B cell (primary cell): ENCODE data around the gene PPT2. TPM values are rescaled to one million over a fixed set of nuclear protein-coding genes. Genes with fewer than 3 reads are reported as not detected.
A peak's percentile ranks its signal among the peaks of the same experiment; 100 is the strongest.

Experiments
- ATAC-seq: fragments of 200-7000 bp; cut with Tn5 transposase; one replicate; pipeline ENCODE4 v1.10.0; 2021; ENCODE audit warnings: low read depth, mild to moderate bottlenecking, moderate number of reproducible peaks, moderate library complexity
- CTCF ChIA-PET: fragments of 350-600 bp; sonication (Branson Sonifier 250); formaldehyde crosslinking; loops from one replicate; lab custom pipeline; 2021; ENCODE audit warnings: antibody characterized with exemption, inconsistent platforms; lab: Charles Lee
- POLR2A ChIA-PET: fragments of 350-600 bp; sonication (Branson Sonifier 250); formaldehyde crosslinking; loops from one replicate; lab custom pipeline; 2021; ENCODE audit warnings: antibody characterized with exemption; lab: Charles Lee
- DNase-seq: peaks from one replicate; pipeline ENCODE4 v3.0.0; 2013
- H2AFZ ChIP-seq: 2 replicates; pipeline ENCODE4 v1.6.1; 2012; ENCODE audit warnings: mild to moderate bottlenecking, low read depth, low read length; ENCODE audit not compliant: insufficient read depth, poor library complexity, severe bottlenecking
- H3K27ac ChIP-seq, 2 donors: 1 replicate in 1 of 2; 2 replicates in 1 of 2; pipeline ENCODE4 v1.5.1; 2012 to 2013; ENCODE audit warnings: low read length in 2 of 2, mild to moderate bottlenecking in 2 of 2, moderate library complexity in 1 of 2
- H3K27me3 ChIP-seq, 4 experiments: fragments of 200-600 bp in 1 of 4; sonication (generic) in 1 of 4; replicated peaks in 1 of 4; 1 replicate in 2 of 4; 2 replicates in 2 of 4; pipeline versions ENCODE4 v1.6.1 to v1.7.0; 2013 to 2016; ENCODE audit warnings: low read length in 3 of 4, mild to moderate bottlenecking in 2 of 4, mixed read lengths in 1 of 4, moderate library complexity in 1 of 4; ENCODE audit not compliant: insufficient read depth in 4 of 4, control insufficient read depth in 3 of 4; ENCODE audit errors: control extremely low read depth in 1 of 4
- H3K36me3 ChIP-seq, 2 experiments: replicated peaks in 1 of 2; 1 replicate in 1 of 2; 2 replicates in 1 of 2; pipeline versions ENCODE4 v1.6.1 to v1.7.1; 2013; ENCODE audit warnings: low read length in 1 of 2; ENCODE audit not compliant: insufficient read depth in 2 of 2, control insufficient read depth in 1 of 2; ENCODE audit errors: control extremely low read depth in 1 of 2, extremely low read depth in 1 of 2
- H3K4me1 ChIP-seq, 2 donors: fragments of 200-600 bp in 1 of 2; sonication (generic) in 1 of 2; 1 replicate in 1 of 2; 2 replicates in 1 of 2; pipeline versions ENCODE4 v1.5.1 to v1.6.1; 2013 to 2017; ENCODE audit warnings: low read length in 2 of 2; ENCODE audit not compliant: control insufficient read depth in 2 of 2, insufficient read depth in 2 of 2
- H3K4me2 ChIP-seq: replicated peaks from 2 replicates; pipeline ENCODE3; 2012; ENCODE audit warnings: mild to moderate bottlenecking, low read depth, low read length; ENCODE audit not compliant: poor library complexity, severe bottlenecking
- H3K4me3 ChIP-seq, 5 experiments: fragments of 200-600 bp in 1 of 5; sonication (generic) in 1 of 5; 1 replicate in 3 of 5; 2 replicates in 2 of 5; pipeline versions ENCODE4 v1.5.1 to v1.7.0; 2011 to 2016; ENCODE audit warnings: low read length in 4 of 5, mild to moderate bottlenecking in 4 of 5, low read depth in 2 of 5, control low read depth in 1 of 5, moderate library complexity in 1 of 5; ENCODE audit not compliant: insufficient read depth in 1 of 5; ENCODE audit errors: control extremely low read depth in 1 of 5, extremely low read depth in 1 of 5
- H3K79me2 ChIP-seq: fragments of 200-600 bp; sonication (generic); one replicate; pipeline ENCODE4 v1.6.0; 2016; ENCODE audit warnings: low read length; ENCODE audit not compliant: control insufficient read depth, insufficient read depth
- H3K9ac ChIP-seq: fragments of 200-600 bp; sonication (generic); 2 replicates; pipeline ENCODE4 v1.6.1; 2017; ENCODE audit warnings: mild to moderate bottlenecking, low read length, moderate library complexity
- H3K9me3 ChIP-seq, 3 donors: one replicate each; pipeline versions ENCODE4 v1.6.1 to v1.7.1; 2013; ENCODE audit warnings: low read length in 2 of 3; ENCODE audit not compliant: control insufficient read depth in 2 of 3, insufficient read depth in 1 of 3; ENCODE audit errors: control extremely low read depth in 1 of 3
- H4K20me1 ChIP-seq: 2 replicates; pipeline ENCODE4 v1.6.0; 2012; ENCODE audit warnings: mild to moderate bottlenecking, low read length; ENCODE audit not compliant: insufficient read depth, control insufficient read depth, poor library complexity, severe bottlenecking
- H3K27ac Mint-ChIP-seq: one replicate; pipeline ENCODE4 v1.8.0; 2021; ENCODE audit warnings: mixed read lengths
- H3K27me3 Mint-ChIP-seq: one replicate; pipeline ENCODE4 v1.8.0; 2021; ENCODE audit warnings: mixed read lengths
- H3K4me1 Mint-ChIP-seq: one replicate; pipeline ENCODE4 v1.8.0; 2021; ENCODE audit warnings: mixed read lengths
- H3K4me3 Mint-ChIP-seq: one replicate; pipeline ENCODE4 v1.8.0; 2021; ENCODE audit warnings: mixed read lengths
- H3K9me3 Mint-ChIP-seq: one replicate; pipeline ENCODE4 v1.8.0; 2022; ENCODE audit warnings: mixed read lengths; ENCODE audit not compliant: insufficient read depth
- EZH2 ChIP-seq: IDR thresholded peaks from 2 replicates; pipeline ENCODE4 v1.6.1; 2012; ENCODE audit warnings: borderline replicate concordance, low read depth, mild to moderate bottlenecking, moderate library complexity, low read length; ENCODE audit not compliant: insufficient read depth, poor library complexity, severe bottlenecking
- WGBS: methylation state at CpG from one replicate; pipeline ENCODE4 v1.1.5; 2013; ENCODE audit warnings: missing lambda C conversion rate; ENCODE audit not compliant: insufficient coverage; 5-methylcytosine and 5-hydroxymethylcytosine counted together
- intact Hi-C: fragments of 100-400 bp; cut with micrococcal nuclease; formaldehyde crosslinking; loops from one replicate; pipeline ENCODE4 v1.10.0; 2022
- polyA plus RNA-seq: library from polyadenylated mRNA; depleted of rRNA; stranded (reverse); fragments of >200 nt; gene quantifications from 2 replicates; pipeline ENCODE4 v1.2.3, GENCODE V29; 2012
- total RNA-seq, 2 donors: library from RNA; stranded (reverse); fragments of 120-200 nt in 1 of 2; gene quantifications; 1 replicate in 1 of 2; 2 replicates in 1 of 2; pipeline versions ENCODE4 v1.2.3 to v1.2.4, GENCODE V29; 2013 to 2022
- TF ChIP-seq, protein P1 (sequence below): fragments of 200-600 bp; IDR thresholded peaks from one replicate; pipeline ENCODE4 v1.8.0; 2022; ENCODE audit warnings: antibody characterized with exemption, mild to moderate bottlenecking

Gene PPT2
- total and polyA plus RNA-seq, 2 donors (not counting 1 experiment from before 2014, with no cell fraction given) = 1.2 to 4.2 TPM

- TF ChIP-seq, protein P1, sequence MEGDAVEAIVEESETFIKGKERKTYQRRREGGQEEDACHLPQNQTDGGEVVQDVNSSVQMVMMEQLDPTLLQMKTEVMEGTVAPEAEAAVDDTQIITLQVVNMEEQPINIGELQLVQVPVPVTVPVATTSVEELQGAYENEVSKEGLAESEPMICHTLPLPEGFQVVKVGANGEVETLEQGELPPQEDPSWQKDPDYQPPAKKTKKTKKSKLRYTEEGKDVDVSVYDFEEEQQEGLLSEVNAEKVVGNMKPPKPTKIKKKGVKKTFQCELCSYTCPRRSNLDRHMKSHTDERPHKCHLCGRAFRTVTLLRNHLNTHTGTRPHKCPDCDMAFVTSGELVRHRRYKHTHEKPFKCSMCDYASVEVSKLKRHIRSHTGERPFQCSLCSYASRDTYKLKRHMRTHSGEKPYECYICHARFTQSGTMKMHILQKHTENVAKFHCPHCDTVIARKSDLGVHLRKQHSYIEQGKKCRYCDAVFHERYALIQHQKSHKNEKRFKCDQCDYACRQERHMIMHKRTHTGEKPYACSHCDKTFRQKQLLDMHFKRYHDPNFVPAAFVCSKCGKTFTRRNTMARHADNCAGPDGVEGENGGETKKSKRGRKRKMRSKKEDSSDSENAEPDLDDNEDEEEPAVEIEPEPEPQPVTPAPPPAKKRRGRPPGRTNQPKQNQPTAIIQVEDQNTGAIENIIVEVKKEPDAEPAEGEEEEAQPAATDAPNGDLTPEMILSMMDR = no peak
- H2AFZ ChIP-seq = no peak overlapping the region
- peak overlapping the region; percentile 91 for H3K4me3 Mint-ChIP-seq
- 0% methylated on average over 10 of the region's 10 CpGs for WGBS
- peak overlapping the region; percentile 46 to 97 for H3K27ac ChIP-seq
- peaks cover 45 to 63% of the 10 kb centered on the region in 2 donors for H3K4me1 ChIP-seq
- no peaks in the 10 kb centered on the region for H4K20me1 ChIP-seq
- peaks cover 0 to 39% of the 10 kb centered on the region in 2 experiments for H3K36me3 ChIP-seq
- H3K4me2 ChIP-seq = peak overlapping the region; percentile 91
- no peak for DNase-seq
- no peak for ATAC-seq
- no peaks in the 10 kb centered on the region for H3K27me3 ChIP-seq
- no peaks in the 10 kb centered on the region for H3K9me3 ChIP-seq
- no peaks in the 10 kb centered on the region for H3K9me3 Mint-ChIP-seq
- H3K9ac ChIP-seq = peak overlapping the region; percentile 96
- peaks cover 58% of the 10 kb centered on the region for H3K79me2 ChIP-seq
- ChIA-PET CTCF (interaction anchor here (0.8 kb wide), 1 partner anchor 25 kb away, joined by 3 read pairs; the partner anchor contains the start of gene EGFL8), POLR2A (interaction anchor here (1.0 to 1.6 kb wide), 2 partner anchors 11 to 34 kb away, joined by 6 read pairs; partner anchors contain the start of gene RNF5)
- peak overlapping the region; percentile 74 to 99 (median 95) for H3K4me3 ChIP-seq
- peak overlapping the region; percentile 95 for H3K27ac Mint-ChIP-seq
- H3K4me1 Mint-ChIP-seq = peaks cover 69% of the 10 kb centered on the region
- intact Hi-C loops = no loop called here
- no peaks in the 10 kb centered on the region for H3K27me3 Mint-ChIP-seq
These were observed 35.3 kb downstream of the PPT2 start for GRCh38 chr6:32189069-32189741.

DNA sequence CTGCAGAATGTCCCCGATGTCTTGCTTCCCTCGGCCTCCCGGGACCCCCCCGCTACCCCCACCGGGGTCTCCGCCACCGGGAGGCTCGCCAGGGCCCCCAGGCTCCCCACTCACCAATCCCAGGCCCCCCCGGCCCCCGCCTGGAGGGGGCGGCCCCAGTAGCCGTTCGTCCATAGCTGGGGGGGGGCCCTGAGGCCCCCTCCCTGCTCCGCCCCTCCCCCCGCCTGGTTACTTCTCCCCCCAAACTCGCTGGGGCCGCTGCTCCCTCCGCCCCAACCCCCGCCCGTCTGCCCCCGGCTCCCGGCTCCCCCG is 35.8 kb downstream of the PPT2 start:
- Histone ChIP-seq H3K36me3 (peaks cover 0 to 37% of the 10 kb centered on the region in 2 experiments), H3K9me3 (no peaks in the 10 kb centered on the region), H3K27me3 (no peaks in the 10 kb centered on the region), H3K4me1 (peaks cover 50 to 68% of the 10 kb centered on the region in 2 donors), H3K4me3 (peak overlapping the region; percentile 74 to 99 (median 95)), H3K79me2 (peaks cover 58% of the 10 kb centered on the region), H4K20me1 (no peaks in the 10 kb centered on the region), H3K9ac (peak overlapping the region; percentile 96), H2AFZ (peak overlapping the region; percentile 41), H3K4me2 (peak overlapping the region; percentile 91), H3K27ac (peak overlapping the region; percentile 46 to 97)
- Mint-ChIP-seq H3K4me1 (peaks cover 74% of the 10 kb centered on the region), H3K27ac (peak overlapping the region; percentile 95), H3K4me3 (peak overlapping the region; percentile 91), H3K27me3 (no peaks in the 10 kb centered on the region), H3K9me3 (no peaks in the 10 kb centered on the region)
- no peak for TF ChIP-seq EZH2
- CTCF ChIA-PET = no interaction called here
- intact Hi-C loops = loop anchor here (1.0 to 10.0 kb wide), 3 partner anchors 13 to 695 kb away; partner anchors contain the start of genes AGPAT1, CLIC1 and MICB
- 0% methylated on average over 4 of the region's 23 CpGs for WGBS
- ATAC-seq (no peak), DNase-seq (peak; percentile 49)
- POLR2A ChIA-PET = interaction anchor here (0.7 to 1.7 kb wide), 6 partner anchors 8 to 782 kb away, joined by 4 to 6 read pairs (median 5); partner anchors contain the start of gene ATF6B
